B cell (primary cell): ENCODE measurements around the gene CHKB. TPM values are rescaled to one million over a fixed set of nuclear protein-coding genes. Genes with fewer than 3 reads are reported as not detected.

ENCODE experiments used
- ATAC-seq: fragments of 200-7000 bp; cut with Tn5 transposase; one replicate; pipeline ENCODE4 v1.10.0; 2021; ENCODE audit warnings: low read depth, mild to moderate bottlenecking, moderate number of reproducible peaks, moderate library complexity
- CTCF ChIA-PET: fragments of 350-600 bp; sonication (Branson Sonifier 250); formaldehyde crosslinking; loops from one replicate; lab custom pipeline; 2021; ENCODE audit warnings: antibody characterized with exemption, inconsistent platforms; lab: Charles Lee
- POLR2A ChIA-PET: fragments of 350-600 bp; sonication (Branson Sonifier 250); formaldehyde crosslinking; loops from one replicate; lab custom pipeline; 2021; ENCODE audit warnings: antibody characterized with exemption; lab: Charles Lee
- DNase-seq: peaks from one replicate; pipeline ENCODE4 v3.0.0; 2013
- H2AFZ ChIP-seq: 2 replicates; pipeline ENCODE4 v1.6.1; 2012; ENCODE audit warnings: mild to moderate bottlenecking, low read depth, low read length; ENCODE audit not compliant: insufficient read depth, poor library complexity, severe bottlenecking
- H3K27ac ChIP-seq, 2 donors: 1 replicate in 1 of 2; 2 replicates in 1 of 2; pipeline ENCODE4 v1.5.1; 2012 to 2013; ENCODE audit warnings: low read length in 2 of 2, mild to moderate bottlenecking in 2 of 2, moderate library complexity in 1 of 2
- H3K27me3 ChIP-seq, 4 experiments: fragments of 200-600 bp in 1 of 4; sonication (generic) in 1 of 4; replicated peaks in 1 of 4; 1 replicate in 2 of 4; 2 replicates in 2 of 4; pipeline versions ENCODE4 v1.6.1 to v1.7.0; 2013 to 2016; ENCODE audit warnings: low read length in 3 of 4, mild to moderate bottlenecking in 2 of 4, mixed read lengths in 1 of 4, moderate library complexity in 1 of 4; ENCODE audit not compliant: insufficient read depth in 4 of 4, control insufficient read depth in 3 of 4; ENCODE audit errors: control extremely low read depth in 1 of 4
- H3K36me3 ChIP-seq, 2 experiments: replicated peaks in 1 of 2; 1 replicate in 1 of 2; 2 replicates in 1 of 2; pipeline versions ENCODE4 v1.6.1 to v1.7.1; 2013; ENCODE audit warnings: low read length in 1 of 2; ENCODE audit not compliant: insufficient read depth in 2 of 2, control insufficient read depth in 1 of 2; ENCODE audit errors: control extremely low read depth in 1 of 2, extremely low read depth in 1 of 2
- H3K4me1 ChIP-seq, 2 donors: fragments of 200-600 bp in 1 of 2; sonication (generic) in 1 of 2; 1 replicate in 1 of 2; 2 replicates in 1 of 2; pipeline versions ENCODE4 v1.5.1 to v1.6.1; 2013 to 2017; ENCODE audit warnings: low read length in 2 of 2; ENCODE audit not compliant: control insufficient read depth in 2 of 2, insufficient read depth in 2 of 2
- H3K4me2 ChIP-seq: replicated peaks from 2 replicates; pipeline ENCODE3; 2012; ENCODE audit warnings: mild to moderate bottlenecking, low read depth, low read length; ENCODE audit not compliant: poor library complexity, severe bottlenecking
- H3K4me3 ChIP-seq, 5 experiments: fragments of 200-600 bp in 1 of 5; sonication (generic) in 1 of 5; 1 replicate in 3 of 5; 2 replicates in 2 of 5; pipeline versions ENCODE4 v1.5.1 to v1.7.0; 2011 to 2016; ENCODE audit warnings: low read length in 4 of 5, mild to moderate bottlenecking in 4 of 5, low read depth in 2 of 5, control low read depth in 1 of 5, moderate library complexity in 1 of 5; ENCODE audit not compliant: insufficient read depth in 1 of 5; ENCODE audit errors: control extremely low read depth in 1 of 5, extremely low read depth in 1 of 5
- H3K79me2 ChIP-seq: fragments of 200-600 bp; sonication (generic); one replicate; pipeline ENCODE4 v1.6.0; 2016; ENCODE audit warnings: low read length; ENCODE audit not compliant: control insufficient read depth, insufficient read depth
- H3K9ac ChIP-seq: fragments of 200-600 bp; sonication (generic); 2 replicates; pipeline ENCODE4 v1.6.1; 2017; ENCODE audit warnings: mild to moderate bottlenecking, low read length, moderate library complexity
- H3K9me3 ChIP-seq, 3 donors: one replicate each; pipeline versions ENCODE4 v1.6.1 to v1.7.1; 2013; ENCODE audit warnings: low read length in 2 of 3; ENCODE audit not compliant: control insufficient read depth in 2 of 3, insufficient read depth in 1 of 3; ENCODE audit errors: control extremely low read depth in 1 of 3
- H4K20me1 ChIP-seq: 2 replicates; pipeline ENCODE4 v1.6.0; 2012; ENCODE audit warnings: mild to moderate bottlenecking, low read length; ENCODE audit not compliant: insufficient read depth, control insufficient read depth, poor library complexity, severe bottlenecking
- H3K27ac Mint-ChIP-seq: one replicate; pipeline ENCODE4 v1.8.0; 2021; ENCODE audit warnings: mixed read lengths
- H3K27me3 Mint-ChIP-seq: one replicate; pipeline ENCODE4 v1.8.0; 2021; ENCODE audit warnings: mixed read lengths
- H3K4me1 Mint-ChIP-seq: one replicate; pipeline ENCODE4 v1.8.0; 2021; ENCODE audit warnings: mixed read lengths
- H3K4me3 Mint-ChIP-seq: one replicate; pipeline ENCODE4 v1.8.0; 2021; ENCODE audit warnings: mixed read lengths
- H3K9me3 Mint-ChIP-seq: one replicate; pipeline ENCODE4 v1.8.0; 2022; ENCODE audit warnings: mixed read lengths; ENCODE audit not compliant: insufficient read depth
- EZH2 ChIP-seq: IDR thresholded peaks from 2 replicates; pipeline ENCODE4 v1.6.1; 2012; ENCODE audit warnings: borderline replicate concordance, low read depth, mild to moderate bottlenecking, moderate library complexity, low read length; ENCODE audit not compliant: insufficient read depth, poor library complexity, severe bottlenecking
- WGBS: methylation state at CpG from one replicate; pipeline ENCODE4 v1.1.5; 2013; ENCODE audit warnings: missing lambda C conversion rate; ENCODE audit not compliant: insufficient coverage; 5-methylcytosine and 5-hydroxymethylcytosine counted together
- intact Hi-C: fragments of 100-400 bp; cut with micrococcal nuclease; formaldehyde crosslinking; loops from one replicate; pipeline ENCODE4 v1.10.0; 2022
- polyA plus RNA-seq: library from polyadenylated mRNA; depleted of rRNA; stranded (reverse); fragments of >200 nt; gene quantifications from 2 replicates; pipeline ENCODE4 v1.2.3, GENCODE V29; 2012
- total RNA-seq, 2 donors: library from RNA; stranded (reverse); fragments of 120-200 nt in 1 of 2; gene quantifications; 1 replicate in 1 of 2; 2 replicates in 1 of 2; pipeline versions ENCODE4 v1.2.3 to v1.2.4, GENCODE V29; 2013 to 2022
- TF ChIP-seq, protein P1 (sequence below): fragments of 200-600 bp; IDR thresholded peaks from one replicate; pipeline ENCODE4 v1.8.0; 2022; ENCODE audit warnings: antibody characterized with exemption, mild to moderate bottlenecking

CHKB gene
- total and polyA plus RNA-seq, 2 donors (not counting 1 experiment from before 2014, with no cell fraction given), result 238 to 309 TPM

- no peaks in the 10 kb centered on the region for H3K9me3 Mint-ChIP-seq
- H3K4me3 Mint-ChIP-seq, result peak overlapping the region; percentile 89
- H3K4me3 ChIP-seq, result no peak overlapping the region
- WGBS, result 97% methylated on average over 17 of the region's 23 CpGs
- H3K27ac Mint-ChIP-seq, result no peak overlapping the region
- H3K27ac ChIP-seq, result no peak overlapping the region
- H3K27me3 ChIP-seq, result no peaks in the 10 kb centered on the region
- TF ChIP-seq, protein P1, sequence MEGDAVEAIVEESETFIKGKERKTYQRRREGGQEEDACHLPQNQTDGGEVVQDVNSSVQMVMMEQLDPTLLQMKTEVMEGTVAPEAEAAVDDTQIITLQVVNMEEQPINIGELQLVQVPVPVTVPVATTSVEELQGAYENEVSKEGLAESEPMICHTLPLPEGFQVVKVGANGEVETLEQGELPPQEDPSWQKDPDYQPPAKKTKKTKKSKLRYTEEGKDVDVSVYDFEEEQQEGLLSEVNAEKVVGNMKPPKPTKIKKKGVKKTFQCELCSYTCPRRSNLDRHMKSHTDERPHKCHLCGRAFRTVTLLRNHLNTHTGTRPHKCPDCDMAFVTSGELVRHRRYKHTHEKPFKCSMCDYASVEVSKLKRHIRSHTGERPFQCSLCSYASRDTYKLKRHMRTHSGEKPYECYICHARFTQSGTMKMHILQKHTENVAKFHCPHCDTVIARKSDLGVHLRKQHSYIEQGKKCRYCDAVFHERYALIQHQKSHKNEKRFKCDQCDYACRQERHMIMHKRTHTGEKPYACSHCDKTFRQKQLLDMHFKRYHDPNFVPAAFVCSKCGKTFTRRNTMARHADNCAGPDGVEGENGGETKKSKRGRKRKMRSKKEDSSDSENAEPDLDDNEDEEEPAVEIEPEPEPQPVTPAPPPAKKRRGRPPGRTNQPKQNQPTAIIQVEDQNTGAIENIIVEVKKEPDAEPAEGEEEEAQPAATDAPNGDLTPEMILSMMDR, result no peak
- TF ChIP-seq EZH2, result no peak
- no peaks in the 10 kb centered on the region for H3K27me3 Mint-ChIP-seq
- DNase-seq (no peak), ATAC-seq (no peak)
- H3K4me1 ChIP-seq, result peaks cover 14 to 18% of the 10 kb centered on the region in 2 donors
- H4K20me1 ChIP-seq, result peaks cover 20% of the 10 kb centered on the region
- no peak overlapping the region for H3K4me2 ChIP-seq
- ChIA-PET POLR2A (interaction anchor here (0.6 to 0.7 kb wide), 2 partner anchors 39 to 57 kb away, joined by 3 read pairs; partner anchors contain the start of gene KLHDC7B), CTCF (interaction anchor here (1.0 kb wide), 1 partner anchor 37 kb away, joined by 3 read pairs; no protein-coding TSS in a partner anchor)
- no peak overlapping the region for H2AFZ ChIP-seq
- peaks cover 0 to 11% of the 10 kb centered on the region in 2 experiments for H3K36me3 ChIP-seq
- H3K9me3 ChIP-seq, result no peaks in the 10 kb centered on the region
- peaks cover 24% of the 10 kb centered on the region for H3K4me1 Mint-ChIP-seq
- no peak overlapping the region for H3K9ac ChIP-seq
- intact Hi-C loops, result loop anchor here (5.0 kb wide), 1 partner anchor 332 kb away; the partner anchor contains the start of gene HDAC10
- H3K79me2 ChIP-seq, result peaks cover 12% of the 10 kb centered on the region
These were observed 1.8 kb upstream of the CHKB start for GRCh38 chr22:50584106-50585096.
